Fibroblast of peridontal ligament (primary cell): ENCODE results near the gene PCED1A.
"Not testable (repeated sequence)": the region's sequence is repeated elsewhere in the genome, so short reads cannot be mapped to it uniquely, and the experiment has no call there.

Experiments used
- DNase-seq: peaks from one replicate; pipeline ENCODE4 v3.0.0-alpha.2; 2010; ENCODE audit errors: extremely low read depth

Gene PCED1A

GRCh38 chr20:2826655-2827054 is 13.8 kb downstream of the PCED1A start:
- no peak for DNase-seq

- no peak for DNase-seq
Observed at GRCh38 chr20:2825761-2826160, 14.7 kb downstream of the PCED1A start.

GRCh38 chr20:2822073-2822472 is 18.4 kb downstream of the PCED1A start:
- peak; percentile 65 for DNase-seq

GRCh38 chr20:2820896-2821869 is 19.3 kb downstream of the PCED1A start:
- no peak for DNase-seq

GRCh38 chr20:2820084-2820895 is 20.2 kb downstream of the PCED1A start:
- DNase-seq, result peak; percentile 87

- no peak for DNase-seq
Observed at GRCh38 chr20:2817891-2818595, 22.4 kb downstream of the PCED1A start.

- no peak for DNase-seq
Observed at GRCh38 chr20:2817341-2817726, 23.1 kb downstream of the PCED1A start.

GRCh38 chr20:2816583-2817340 is 23.7 kb downstream of the PCED1A start:
- DNase-seq, result no peak

GRCh38 chr20:2816030-2816582 is 24.3 kb downstream of the PCED1A start, which contains the start of gene TMEM239:
TMEM239 (plus strand) TSS chr20:2816364; CDS start chr20:2816555, 191 bp downstream.
- DNase-seq, result no peak

GRCh38 chr20:2815242-2815900 is 25.1 kb downstream of the PCED1A start:
- DNase-seq, result no peak

- DNase-seq, result peak; percentile 99
Observed at GRCh38 chr20:2814587-2815051, 25.8 kb downstream of the PCED1A start, which contains the start of gene C20orf141. C20orf141 (plus strand) TSS chr20:2814987; CDS start chr20:2815185, 198 bp downstream.

GRCh38 chr20:2814076-2814475 is 26.4 kb downstream of the PCED1A start:
- no peak for DNase-seq

GRCh38 chr20:2812189-2812588 is 28.3 kb downstream of the PCED1A start:
- DNase-seq, result no peak

GRCh38 chr20:2809690-2810089 is 30.8 kb downstream of the PCED1A start:
- no peak for DNase-seq

GRCh38 chr20:2807929-2808328 is 32.5 kb downstream of the PCED1A start:
- not testable (repeated sequence) for DNase-seq

GRCh38 chr20:2807019-2807418 is 33.4 kb downstream of the PCED1A start:
- DNase-seq, result no peak

GRCh38 chr20:2806351-2806701 is 34.1 kb downstream of the PCED1A start:
- DNase-seq, result no peak

GRCh38 chr20:2805689-2806350 is 34.6 kb downstream of the PCED1A start:
- DNase-seq, result no peak

- DNase-seq, result no peak
Observed at GRCh38 chr20:2804852-2805688, 35.4 kb downstream of the PCED1A start.
